ENCODE results near the gene ETFA. TPM values are rescaled to one million over a fixed set of nuclear protein-coding genes. Genes with fewer than 3 reads are reported as not detected.

Gene ETFA
- total RNA-seq, 1 experiment from 2014 or later, result 170 TPM

GRCh38 chr15:76175442-76175841 is 135.8 kb downstream of the ETFA start:
- Histone ChIP-seq H2AFZ (ENCODE audit: low read length) (no peak overlapping the region), H3K9me3 (ENCODE audit: low read length) (no peaks in the 10 kb centered on the region), H3K27me3 (ENCODE audit: low read length) (no peaks in the 10 kb centered on the region), H3K27ac (ENCODE audit: low read length) (no peak overlapping the region), H3K9me2 (replicated peaks; ENCODE audit: insufficient read depth, low read length) (no peaks in the 10 kb centered on the region), H3K36me3 (ENCODE audit: insufficient read depth, low read length) (no peaks in the 10 kb centered on the region), H3K4me3 (ENCODE audit: low read length) (no peak overlapping the region), H3K4me2 (ENCODE audit: low read depth, low read length, poor library complexity, severe bottlenecking) (no peak overlapping the region), H3K79me2 (ENCODE audit: low read length) (no peaks in the 10 kb centered on the region), H3K4me1 (ENCODE audit: low read length) (no peaks in the 10 kb centered on the region), H3K9ac (ENCODE audit: low read length) (no peak overlapping the region), H4K20me1 (ENCODE audit: insufficient read depth, low read depth, low read length) (no peaks in the 10 kb centered on the region)
- DNase-seq, result no peak

DNA sequence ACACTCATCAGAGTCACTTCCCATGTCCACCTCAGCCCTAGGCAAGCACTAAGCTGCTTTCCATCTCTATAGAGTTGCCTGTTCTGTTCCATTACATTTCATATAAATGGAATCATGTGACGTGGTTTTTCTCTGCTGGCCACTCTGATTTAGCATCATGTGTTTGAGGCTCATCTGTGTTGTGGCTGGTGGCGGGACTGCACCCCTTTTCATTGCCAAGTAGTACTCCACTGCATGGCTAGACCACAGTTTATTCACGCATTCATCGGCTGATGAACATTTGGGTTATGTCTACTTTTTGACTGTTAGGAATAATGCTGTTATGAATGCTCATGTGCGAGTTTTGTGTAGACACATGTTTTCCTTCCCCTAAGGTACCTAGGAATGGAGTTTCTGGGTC is 136.6 kb downstream of the ETFA start:
- no peak overlapping the region for H3K4me3 ChIP-seq (ENCODE audit: low read length)
- no peaks in the 10 kb centered on the region for H3K36me3 ChIP-seq (ENCODE audit: insufficient read depth, low read length)
- no peak overlapping the region for H2AFZ ChIP-seq (ENCODE audit: low read length)
- H3K4me1 ChIP-seq (ENCODE audit: low read length), result no peaks in the 10 kb centered on the region
- H4K20me1 ChIP-seq (ENCODE audit: insufficient read depth, low read depth, low read length), result no peaks in the 10 kb centered on the region
- no peak for DNase-seq
- H3K9me3 ChIP-seq (ENCODE audit: low read length), result no peaks in the 10 kb centered on the region
- H3K4me2 ChIP-seq (ENCODE audit: low read depth, low read length, poor library complexity, severe bottlenecking), result no peak overlapping the region
- H3K79me2 ChIP-seq (ENCODE audit: low read length), result no peaks in the 10 kb centered on the region
- no peaks in the 10 kb centered on the region for H3K9me2 ChIP-seq (replicated peaks; ENCODE audit: insufficient read depth, low read length)
- no peak overlapping the region for H3K27ac ChIP-seq (ENCODE audit: low read length)
- no peak overlapping the region for H3K9ac ChIP-seq (ENCODE audit: low read length)
- no peaks in the 10 kb centered on the region for H3K27me3 ChIP-seq (ENCODE audit: low read length)

DNA sequence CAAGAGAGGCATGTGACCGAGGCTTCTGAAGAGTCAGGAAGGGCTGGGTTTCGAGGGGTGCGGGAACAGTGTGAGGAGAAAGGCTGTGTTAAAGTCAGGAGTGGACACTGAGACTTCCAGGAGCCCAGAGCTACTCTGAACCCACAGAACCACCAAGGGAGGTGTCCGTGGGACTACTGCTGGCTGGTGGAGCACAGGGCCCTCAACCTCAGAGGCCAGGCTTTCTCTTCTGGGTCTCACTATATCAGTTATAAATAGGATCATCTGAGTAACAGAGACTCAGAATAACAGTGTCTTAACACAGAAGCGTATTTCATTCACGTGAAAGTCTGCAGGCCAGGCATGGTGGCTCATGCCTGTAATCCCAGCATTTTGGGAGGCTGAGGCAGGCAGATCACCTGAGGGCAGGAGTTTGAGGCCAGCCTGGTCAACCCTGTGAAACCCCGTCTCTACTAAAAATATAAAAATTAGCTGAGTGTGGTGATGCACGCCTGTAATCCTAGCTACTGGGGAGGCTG is 137.9 kb downstream of the ETFA start:
- Histone ChIP-seq H3K36me3 (ENCODE audit: insufficient read depth, low read length) (no peaks in the 10 kb centered on the region), H3K9me3 (ENCODE audit: low read length) (no peaks in the 10 kb centered on the region), H4K20me1 (ENCODE audit: insufficient read depth, low read depth, low read length) (no peaks in the 10 kb centered on the region), H3K4me2 (ENCODE audit: low read depth, low read length, poor library complexity, severe bottlenecking) (no peak overlapping the region), H3K27me3 (ENCODE audit: low read length) (no peaks in the 10 kb centered on the region), H2AFZ (ENCODE audit: low read length) (no peak overlapping the region), H3K27ac (ENCODE audit: low read length) (no peak overlapping the region), H3K9me2 (replicated peaks; ENCODE audit: insufficient read depth, low read length) (no peaks in the 10 kb centered on the region), H3K4me1 (ENCODE audit: low read length) (no peaks in the 10 kb centered on the region), H3K79me2 (ENCODE audit: low read length) (no peaks in the 10 kb centered on the region), H3K4me3 (ENCODE audit: low read length) (no peak overlapping the region), H3K9ac (ENCODE audit: low read length) (no peak overlapping the region)
- no peak for DNase-seq

DNA sequence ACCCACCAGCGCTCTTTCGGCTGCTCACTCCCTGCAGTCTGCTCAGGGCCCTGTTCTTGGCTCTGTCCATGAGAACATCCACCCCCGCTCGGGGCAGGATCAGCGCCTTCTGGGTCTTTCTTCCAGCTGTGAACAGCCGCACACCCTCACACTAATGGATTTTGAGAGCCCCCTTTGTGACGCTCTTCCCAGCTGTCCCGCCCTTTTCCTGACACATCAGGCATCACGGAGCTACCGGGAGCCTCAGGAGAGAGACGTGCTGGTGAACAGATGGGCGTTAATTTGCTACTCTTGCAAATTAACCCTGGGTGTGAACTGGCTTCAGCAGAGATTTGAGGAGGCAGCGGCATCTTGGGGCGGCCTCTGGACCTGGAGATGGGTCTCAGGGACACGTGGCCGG is 138.5 kb downstream of the ETFA start:
- H3K27me3 ChIP-seq (ENCODE audit: low read length), result no peaks in the 10 kb centered on the region
- no peaks in the 10 kb centered on the region for H3K9me3 ChIP-seq (ENCODE audit: low read length)
- H4K20me1 ChIP-seq (ENCODE audit: insufficient read depth, low read depth, low read length), result no peaks in the 10 kb centered on the region
- no peaks in the 10 kb centered on the region for H3K9me2 ChIP-seq (replicated peaks; ENCODE audit: insufficient read depth, low read length)
- no peak overlapping the region for H3K4me3 ChIP-seq (ENCODE audit: low read length)
- no peak for DNase-seq
- no peak overlapping the region for H3K27ac ChIP-seq (ENCODE audit: low read length)
- no peaks in the 10 kb centered on the region for H3K79me2 ChIP-seq (ENCODE audit: low read length)
- H2AFZ ChIP-seq (ENCODE audit: low read length), result no peak overlapping the region
- no peak overlapping the region for H3K9ac ChIP-seq (ENCODE audit: low read length)
- H3K4me2 ChIP-seq (ENCODE audit: low read depth, low read length, poor library complexity, severe bottlenecking), result no peak overlapping the region
- H3K4me1 ChIP-seq (ENCODE audit: low read length), result no peaks in the 10 kb centered on the region
- H3K36me3 ChIP-seq (ENCODE audit: insufficient read depth, low read length), result no peaks in the 10 kb centered on the region

DNA sequence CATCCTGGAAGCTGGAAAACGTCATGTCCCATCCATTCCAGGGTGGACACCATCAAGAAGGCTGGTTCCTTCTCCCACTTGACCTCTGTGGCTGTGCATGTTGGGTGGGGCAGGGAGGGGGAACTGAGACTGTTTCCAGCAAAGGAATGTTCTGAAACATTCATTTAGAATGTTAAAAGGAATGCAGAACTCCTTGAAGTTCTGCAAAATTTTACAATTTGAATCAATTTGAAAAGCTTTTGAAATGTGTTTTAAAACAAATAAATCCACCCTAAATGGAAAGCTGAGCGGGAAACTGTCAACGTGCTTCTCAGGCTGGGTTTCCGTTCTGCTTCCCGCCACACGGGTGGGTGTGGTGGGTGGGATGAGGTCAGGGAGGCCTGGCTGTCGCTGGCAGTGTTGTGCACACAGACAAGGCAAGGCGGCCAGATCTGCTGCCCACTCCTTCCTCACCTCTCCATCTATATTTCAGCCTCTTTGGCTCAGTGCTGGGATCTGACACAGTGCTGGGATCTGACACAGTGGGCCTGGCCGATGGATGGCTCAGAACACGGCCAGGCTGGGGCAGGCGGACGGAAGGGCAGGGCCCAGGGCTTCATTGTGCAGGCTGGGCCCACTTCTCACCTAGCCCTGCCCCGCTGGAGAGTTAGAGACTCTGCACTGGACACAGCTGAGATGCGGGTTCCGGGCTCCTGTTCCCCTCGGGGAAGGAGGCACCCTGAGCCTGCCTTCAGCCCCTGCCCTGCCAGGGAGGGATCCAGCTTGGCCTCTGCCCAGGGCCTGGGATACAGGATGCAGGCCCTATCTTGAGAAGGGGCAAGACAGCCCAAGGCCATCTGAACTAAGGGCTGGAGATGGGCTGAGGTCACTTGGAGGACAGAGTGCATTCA is 141.1 kb downstream of the ETFA start:
- no peaks in the 10 kb centered on the region for H3K4me1 ChIP-seq (ENCODE audit: low read length)
- no peak overlapping the region for H3K4me2 ChIP-seq (ENCODE audit: low read depth, low read length, poor library complexity, severe bottlenecking)
- H3K79me2 ChIP-seq (ENCODE audit: low read length), result no peaks in the 10 kb centered on the region
- no peak overlapping the region for H2AFZ ChIP-seq (ENCODE audit: low read length)
- H3K9me3 ChIP-seq (ENCODE audit: low read length), result no peaks in the 10 kb centered on the region
- no peaks in the 10 kb centered on the region for H4K20me1 ChIP-seq (ENCODE audit: insufficient read depth, low read depth, low read length)
- no peak overlapping the region for H3K27ac ChIP-seq (ENCODE audit: low read length)
- no peak overlapping the region for H3K9ac ChIP-seq (ENCODE audit: low read length)
- H3K4me3 ChIP-seq (ENCODE audit: low read length), result no peak overlapping the region
- no peaks in the 10 kb centered on the region for H3K36me3 ChIP-seq (ENCODE audit: insufficient read depth, low read length)
- no peaks in the 10 kb centered on the region for H3K9me2 ChIP-seq (replicated peaks; ENCODE audit: insufficient read depth, low read length)
- H3K27me3 ChIP-seq (ENCODE audit: low read length), result no peaks in the 10 kb centered on the region
- DNase-seq, result no peak

GRCh38 chr15:76169018-76169417 is 142.3 kb downstream of the ETFA start:
- Histone ChIP-seq H3K9me2 (replicated peaks; ENCODE audit: insufficient read depth, low read length) (no peaks in the 10 kb centered on the region), H3K27me3 (ENCODE audit: low read length) (no peaks in the 10 kb centered on the region), H3K4me2 (ENCODE audit: low read depth, low read length, poor library complexity, severe bottlenecking) (no peak overlapping the region), H3K79me2 (ENCODE audit: low read length) (no peaks in the 10 kb centered on the region), H3K27ac (ENCODE audit: low read length) (no peak overlapping the region), H4K20me1 (ENCODE audit: insufficient read depth, low read depth, low read length) (no peaks in the 10 kb centered on the region), H3K4me3 (ENCODE audit: low read length) (no peak overlapping the region), H3K36me3 (ENCODE audit: insufficient read depth, low read length) (no peaks in the 10 kb centered on the region), H2AFZ (ENCODE audit: low read length) (0 out of 2 replicates have a peak overlapping the region, but pooled peaks have one; percentile 56), H3K4me1 (ENCODE audit: low read length) (no peaks in the 10 kb centered on the region), H3K9ac (ENCODE audit: low read length) (no peak overlapping the region), H3K9me3 (ENCODE audit: low read length) (no peaks in the 10 kb centered on the region)
- DNase-seq, result peak; percentile 76

GRCh38 chr15:76168237-76168984 is 142.9 kb downstream of the ETFA start:
- Histone ChIP-seq H3K9me3 (ENCODE audit: low read length) (no peaks in the 10 kb centered on the region), H3K4me2 (ENCODE audit: low read depth, low read length, poor library complexity, severe bottlenecking) (no peak overlapping the region), H3K9me2 (replicated peaks; ENCODE audit: insufficient read depth, low read length) (no peaks in the 10 kb centered on the region), H3K4me3 (ENCODE audit: low read length) (no peak overlapping the region), H3K36me3 (ENCODE audit: insufficient read depth, low read length) (no peaks in the 10 kb centered on the region), H3K9ac (ENCODE audit: low read length) (no peak overlapping the region), H3K4me1 (ENCODE audit: low read length) (no peaks in the 10 kb centered on the region), H3K79me2 (ENCODE audit: low read length) (no peaks in the 10 kb centered on the region), H3K27ac (ENCODE audit: low read length) (no peak overlapping the region), H4K20me1 (ENCODE audit: insufficient read depth, low read depth, low read length) (no peaks in the 10 kb centered on the region), H2AFZ (ENCODE audit: low read length) (0 out of 2 replicates have a peak overlapping the region, but pooled peaks have one; percentile 51), H3K27me3 (ENCODE audit: low read length) (no peaks in the 10 kb centered on the region)
- no peak for DNase-seq

GRCh38 chr15:76165951-76166350 is 145.3 kb downstream of the ETFA start:
- H3K9ac ChIP-seq (ENCODE audit: low read length), result no peak overlapping the region
- H4K20me1 ChIP-seq (ENCODE audit: insufficient read depth, low read depth, low read length), result no peaks in the 10 kb centered on the region
- no peak overlapping the region for H3K4me3 ChIP-seq (ENCODE audit: low read length)
- no peaks in the 10 kb centered on the region for H3K79me2 ChIP-seq (ENCODE audit: low read length)
- H3K9me2 ChIP-seq (replicated peaks; ENCODE audit: insufficient read depth, low read length), result no peaks in the 10 kb centered on the region
- no peaks in the 10 kb centered on the region for H3K36me3 ChIP-seq (ENCODE audit: insufficient read depth, low read length)
- no peak overlapping the region for H3K4me2 ChIP-seq (ENCODE audit: low read depth, low read length, poor library complexity, severe bottlenecking)
- no peak overlapping the region for H3K27ac ChIP-seq (ENCODE audit: low read length)
- no peaks in the 10 kb centered on the region for H3K27me3 ChIP-seq (ENCODE audit: low read length)
- no peak for DNase-seq
- no peak overlapping the region for H2AFZ ChIP-seq (ENCODE audit: low read length)
- no peaks in the 10 kb centered on the region for H3K9me3 ChIP-seq (ENCODE audit: low read length)
- no peaks in the 10 kb centered on the region for H3K4me1 ChIP-seq (ENCODE audit: low read length)

Measured in Karpas-422 (cell line).